GM18505 (cell line): ENCODE data around the gene USP13.

Experiments used
- ATAC-seq: cut with Tn5 transposase; IDR thresholded peaks from one replicate; pipeline ENCODE4 v1.9.1; 2021; ENCODE audit not compliant: unreplicated experiment
- POLR2A ChIP-seq: IDR thresholded peaks from 4 replicates; pipeline ENCODE4 v1.6.1; 2011; ENCODE audit warnings: borderline replicate concordance; ENCODE audit not compliant: insufficient read depth, insufficient read length; ENCODE audit errors: extremely low read depth

The USP13 gene

GRCh38 chr3:179646177-179646576 lies 6.7 kb upstream of the USP13 start:
- no peak for ATAC-seq
- TF ChIP-seq POLR2A = no peak

GRCh38 chr3:179651687-179652446 lies 973 bp upstream of the USP13 start:
- no peak for ATAC-seq
- TF ChIP-seq POLR2A = no peak

GRCh38 chr3:179653096-179653797 lies 407 bp downstream of the USP13 start:
- no peak for TF ChIP-seq POLR2A
- ATAC-seq = peak; percentile 60

- no peak for TF ChIP-seq POLR2A
- no peak for ATAC-seq
Observed at GRCh38 chr3:179655236-179655635, 2.4 kb downstream of the USP13 start.

GRCh38 chr3:179658606-179659005 lies 5.8 kb downstream of the USP13 start:
- TF ChIP-seq POLR2A = no peak
- ATAC-seq = no peak

- TF ChIP-seq POLR2A = no peak
- ATAC-seq = no peak
Observed at GRCh38 chr3:179660872-179661271, 8.0 kb downstream of the USP13 start.

- no peak for TF ChIP-seq POLR2A
- no peak for ATAC-seq
Observed at GRCh38 chr3:179661777-179662176, 8.9 kb downstream of the USP13 start.

- ATAC-seq = no peak
- TF ChIP-seq POLR2A = no peak
Observed at GRCh38 chr3:179663093-179663492, 10.3 kb downstream of the USP13 start.

GRCh38 chr3:179666030-179666429 lies 13.2 kb downstream of the USP13 start:
- TF ChIP-seq POLR2A = no peak
- no peak for ATAC-seq

GRCh38 chr3:179666436-179667035 lies 13.7 kb downstream of the USP13 start:
- no peak for ATAC-seq
- TF ChIP-seq POLR2A = no peak

- no peak for TF ChIP-seq POLR2A
- ATAC-seq = no peak
Observed at GRCh38 chr3:179668429-179668828, 15.6 kb downstream of the USP13 start.

- no peak for ATAC-seq
- no peak for TF ChIP-seq POLR2A
Observed at GRCh38 chr3:179670311-179670710, 17.5 kb downstream of the USP13 start.

GRCh38 chr3:179671309-179671708 lies 18.5 kb downstream of the USP13 start:
- no peak for ATAC-seq
- TF ChIP-seq POLR2A = no peak
